OCI-LY3 (cell line): ENCODE measurements around the gene AATF.

Source experiments
- H2AFZ ChIP-seq: fragments of 200-600, 300-600 bp; shearing (Covaris generic); 2 replicates; pipeline ENCODE4 v1.6.0; 2014; ENCODE audit warnings: antibody characterized with exemption, low read depth, low read length
- H3K27ac ChIP-seq: fragments of 200-600, 300-600 bp; sonication (generic); 2 replicates; pipeline ENCODE4 v1.5.1; 2014; ENCODE audit warnings: mild to moderate bottlenecking, low read length, moderate library complexity, mixed read lengths
- H3K27me3 ChIP-seq: fragments of 200-600, 300-600 bp; sonication (generic); 2 replicates; pipeline ENCODE4 v1.6.1; 2014; ENCODE audit warnings: low read depth, low read length, mixed read lengths
- H3K36me3 ChIP-seq: fragments of 200-600, 300-600 bp; sonication (generic); replicated peaks from 2 replicates; pipeline ENCODE3; 2014; ENCODE audit warnings: low read depth, low read length, mixed read lengths
- H3K4me1 ChIP-seq: fragments of 300-600, 200-600 bp; sonication (generic); 2 replicates; pipeline ENCODE4 v1.6.1; 2014; ENCODE audit warnings: low read length, mixed read lengths
- H3K4me2 ChIP-seq: fragments of 200-600, 300-600 bp; sonication (generic); 2 replicates; pipeline ENCODE4 v1.6.1; 2014; ENCODE audit warnings: low read length, mixed read lengths
- H3K4me3 ChIP-seq: fragments of 300-600, 200-600 bp; sonication (generic); 2 replicates; pipeline ENCODE4 v1.5.1; 2014; ENCODE audit warnings: antibody characterized with exemption, mild to moderate bottlenecking, low read length, moderate library complexity
- H3K79me2 ChIP-seq: fragments of 300-600, 200-600 bp; shearing (Covaris generic); 2 replicates; pipeline ENCODE4 v1.6.1; 2014; ENCODE audit warnings: mild to moderate bottlenecking, low read length, mixed read lengths
- H3K9ac ChIP-seq: fragments of 300-600, 200-600 bp; shearing (Covaris generic); 2 replicates; pipeline ENCODE4 v1.6.0; 2014; ENCODE audit warnings: mild to moderate bottlenecking, low read length, moderate library complexity
- H3K9me3 ChIP-seq: fragments of 200-600, 300-600 bp; shearing (Covaris generic); 2 replicates; pipeline ENCODE4 v1.6.1; 2014; ENCODE audit warnings: low read length, mixed read lengths; ENCODE audit not compliant: insufficient read depth
- H4K20me1 ChIP-seq: fragments of 200-600, 300-600 bp; sonication (generic); 2 replicates; pipeline ENCODE4 v1.6.1; 2016; ENCODE audit warnings: low read length, mixed read lengths; ENCODE audit not compliant: insufficient read depth
- CTCF ChIP-seq: fragments of 200-600, 300-600 bp; sonication (generic); IDR thresholded peaks from 2 replicates; pipeline ENCODE4 v1.5.1; 2014; ENCODE audit warnings: antibody characterized with exemption, low read length, low read depth
- EZH2phosphoT487 ChIP-seq: fragments of 200-600 bp; shearing (Covaris generic); IDR thresholded peaks from 2 replicates; pipeline ENCODE4 v1.6.1; 2018; ENCODE audit warnings: antibody characterized with exemption, mixed run types, low read depth

Gene AATF

GRCh38 chr17:37096071-37096470 lies 147.3 kb downstream of the AATF start:
- H3K36me3 ChIP-seq: peaks cover 32% of the 10 kb centered on the region
- no peaks in the 10 kb centered on the region for H3K4me1 ChIP-seq
- H4K20me1 ChIP-seq: no peaks in the 10 kb centered on the region
- no peak overlapping the region for H3K4me3 ChIP-seq
- H3K27me3 ChIP-seq: no peaks in the 10 kb centered on the region
- H3K9me3 ChIP-seq: no peaks in the 10 kb centered on the region
- H3K9ac ChIP-seq: no peak overlapping the region
- H2AFZ ChIP-seq: no peak overlapping the region
- no peak overlapping the region for H3K4me2 ChIP-seq
- H3K79me2 ChIP-seq: no peaks in the 10 kb centered on the region
- H3K27ac ChIP-seq: no peak overlapping the region
- TF ChIP-seq CTCF: no peak

DNA sequence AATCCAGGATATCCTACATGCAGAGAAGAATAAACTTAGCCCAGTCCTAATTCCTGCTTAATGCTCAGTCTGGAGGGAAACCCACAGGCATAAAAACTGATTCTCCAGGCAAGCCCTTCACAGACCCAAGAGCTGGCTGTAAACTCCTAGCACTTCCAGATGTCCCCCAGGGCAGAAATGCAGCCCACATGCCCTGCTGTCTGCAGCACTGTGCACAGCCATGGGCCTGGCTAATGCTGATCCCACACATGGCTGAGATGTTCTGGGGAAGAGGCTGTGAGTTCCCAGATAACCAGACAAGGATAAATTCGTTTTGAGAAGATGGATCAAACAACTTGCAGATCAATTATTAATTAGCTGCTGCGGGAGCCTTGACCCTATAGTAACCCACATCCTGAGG lies 148.4 kb downstream of the AATF start:
- no peak overlapping the region for H2AFZ ChIP-seq
- no peak overlapping the region for H3K9ac ChIP-seq
- no peaks in the 10 kb centered on the region for H3K4me1 ChIP-seq
- H3K27ac ChIP-seq: no peak overlapping the region
- H3K36me3 ChIP-seq: peaks cover 33% of the 10 kb centered on the region
- H3K27me3 ChIP-seq: no peaks in the 10 kb centered on the region
- no peaks in the 10 kb centered on the region for H3K79me2 ChIP-seq
- no peaks in the 10 kb centered on the region for H3K9me3 ChIP-seq
- H4K20me1 ChIP-seq: no peaks in the 10 kb centered on the region
- H3K4me3 ChIP-seq: no peak overlapping the region
- no peak for TF ChIP-seq CTCF
- TF ChIP-seq EZH2phosphoT487: no peak
- H3K4me2 ChIP-seq: no peak overlapping the region

GRCh38 chr17:37098152-37098551 lies 149.4 kb downstream of the AATF start:
- TF ChIP-seq CTCF (no peak), EZH2phosphoT487 (no peak)
- Histone ChIP-seq H3K36me3 (peaks cover 26% of the 10 kb centered on the region), H2AFZ (no peak overlapping the region), H3K27me3 (no peaks in the 10 kb centered on the region), H3K4me1 (no peaks in the 10 kb centered on the region), H3K4me2 (no peak overlapping the region), H3K27ac (no peak overlapping the region), H4K20me1 (no peaks in the 10 kb centered on the region), H3K9me3 (no peaks in the 10 kb centered on the region), H3K79me2 (no peaks in the 10 kb centered on the region), H3K4me3 (no peak overlapping the region), H3K9ac (no peak overlapping the region)

GRCh38 chr17:37098910-37099664 lies 150.3 kb downstream of the AATF start:
- H3K79me2 ChIP-seq: no peaks in the 10 kb centered on the region
- H3K9ac ChIP-seq: no peak overlapping the region
- no peak overlapping the region for H2AFZ ChIP-seq
- no peaks in the 10 kb centered on the region for H4K20me1 ChIP-seq
- H3K4me2 ChIP-seq: no peak overlapping the region
- no peaks in the 10 kb centered on the region for H3K27me3 ChIP-seq
- no peaks in the 10 kb centered on the region for H3K9me3 ChIP-seq
- no peak for TF ChIP-seq EZH2phosphoT487
- TF ChIP-seq CTCF: no peak
- H3K27ac ChIP-seq: no peak overlapping the region
- peaks cover 26% of the 10 kb centered on the region for H3K36me3 ChIP-seq
- H3K4me1 ChIP-seq: no peaks in the 10 kb centered on the region
- no peak overlapping the region for H3K4me3 ChIP-seq
